ENCODE data around the gene FAM171A1.

DNA sequence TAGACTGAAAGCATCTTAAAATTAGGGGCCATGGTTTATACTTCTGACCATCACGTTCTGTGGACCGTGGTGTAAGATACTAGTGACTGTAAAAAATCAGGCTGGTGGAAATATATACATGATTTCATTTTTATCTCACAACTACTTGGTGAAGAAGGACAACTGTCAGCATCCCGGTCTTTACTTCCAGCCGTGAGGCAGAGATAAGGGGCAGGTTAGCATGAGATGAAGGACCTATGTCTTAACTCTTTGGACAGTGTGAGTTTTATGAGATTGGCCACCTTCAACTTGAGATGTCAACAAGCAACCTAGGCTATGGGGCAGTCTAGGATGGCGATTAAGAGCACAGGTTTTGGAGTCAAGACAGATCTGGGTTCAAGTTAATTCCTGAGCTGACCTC is 37.5 kb upstream of the FAM171A1 start:
- TF ChIP-seq, protein P1, sequence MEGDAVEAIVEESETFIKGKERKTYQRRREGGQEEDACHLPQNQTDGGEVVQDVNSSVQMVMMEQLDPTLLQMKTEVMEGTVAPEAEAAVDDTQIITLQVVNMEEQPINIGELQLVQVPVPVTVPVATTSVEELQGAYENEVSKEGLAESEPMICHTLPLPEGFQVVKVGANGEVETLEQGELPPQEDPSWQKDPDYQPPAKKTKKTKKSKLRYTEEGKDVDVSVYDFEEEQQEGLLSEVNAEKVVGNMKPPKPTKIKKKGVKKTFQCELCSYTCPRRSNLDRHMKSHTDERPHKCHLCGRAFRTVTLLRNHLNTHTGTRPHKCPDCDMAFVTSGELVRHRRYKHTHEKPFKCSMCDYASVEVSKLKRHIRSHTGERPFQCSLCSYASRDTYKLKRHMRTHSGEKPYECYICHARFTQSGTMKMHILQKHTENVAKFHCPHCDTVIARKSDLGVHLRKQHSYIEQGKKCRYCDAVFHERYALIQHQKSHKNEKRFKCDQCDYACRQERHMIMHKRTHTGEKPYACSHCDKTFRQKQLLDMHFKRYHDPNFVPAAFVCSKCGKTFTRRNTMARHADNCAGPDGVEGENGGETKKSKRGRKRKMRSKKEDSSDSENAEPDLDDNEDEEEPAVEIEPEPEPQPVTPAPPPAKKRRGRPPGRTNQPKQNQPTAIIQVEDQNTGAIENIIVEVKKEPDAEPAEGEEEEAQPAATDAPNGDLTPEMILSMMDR (IDR thresholded peaks at IDR 0.05) = no peak
- no peak for TF ChIP-seq POLR2A (IDR thresholded peaks at IDR 0.05)
